H9 (cell line): ENCODE data around the gene NFATC1. TPM values are rescaled to one million over a fixed set of nuclear protein-coding genes. Genes with fewer than 3 reads are reported as not detected.

Experiments
- DNase-seq: peaks from one replicate; pipeline ENCODE4 v3.0.0-alpha.2; 2017
- H2AFZ ChIP-seq: one replicate; pipeline ENCODE4 v1.6.1; 2013; ENCODE audit warnings: mild to moderate bottlenecking, low read length, control low read depth, moderate library complexity
- H2AK5ac ChIP-seq: 2 replicates; pipeline ENCODE4 v1.6.1; 2013; ENCODE audit warnings: low read length, control low read depth, mixed read lengths; ENCODE audit not compliant: insufficient read length
- H2BK120ac ChIP-seq: one replicate; pipeline ENCODE4 v1.6.1; 2013; ENCODE audit warnings: low read depth, mild to moderate bottlenecking, low read length, control low read depth, inconsistent platforms; ENCODE audit not compliant: poor library complexity, severe bottlenecking
- H2BK12ac ChIP-seq: 2 replicates; pipeline ENCODE4 v1.6.1; 2013; ENCODE audit warnings: low read length, control low read depth, mixed read lengths, low read depth; ENCODE audit not compliant: insufficient read length
- H2BK15ac ChIP-seq: 2 replicates; pipeline ENCODE4 v1.6.1; 2013; ENCODE audit warnings: low read depth, low read length, control low read depth
- H2BK20ac ChIP-seq: one replicate; pipeline ENCODE4 v1.6.1; 2013; ENCODE audit warnings: low read depth, mild to moderate bottlenecking, low read length, control low read depth, inconsistent platforms; ENCODE audit not compliant: poor library complexity, severe bottlenecking
- H2BK5ac ChIP-seq: 2 replicates; pipeline ENCODE4 v1.6.1; 2013; ENCODE audit warnings: low read length, control low read depth, mixed read lengths; ENCODE audit not compliant: insufficient read length
- H3K14ac ChIP-seq: 2 replicates; pipeline ENCODE4 v1.6.1; 2013; ENCODE audit warnings: low read length, control low read depth; ENCODE audit not compliant: insufficient read depth
- H3K18ac ChIP-seq: 2 replicates; pipeline ENCODE4 v1.6.1; 2013; ENCODE audit warnings: low read depth, mild to moderate bottlenecking, mixed read lengths, low read length, control low read depth; ENCODE audit not compliant: insufficient read length
- H3K23ac ChIP-seq: 2 replicates; pipeline ENCODE4 v1.6.1; 2013; ENCODE audit warnings: low read length, control low read depth, mixed read lengths, low read depth; ENCODE audit not compliant: insufficient read length
- H3K23me2 ChIP-seq: 2 replicates; pipeline ENCODE4 v1.6.1; 2013; ENCODE audit warnings: low read depth, mild to moderate bottlenecking, mixed read lengths, low read length, control low read depth; ENCODE audit not compliant: insufficient read length, poor library complexity, severe bottlenecking
- H3K27ac ChIP-seq: 2 replicates; pipeline ENCODE4 v1.5.1; 2013; ENCODE audit warnings: low read length, control low read depth, mixed read lengths, low read depth; ENCODE audit not compliant: insufficient read length
- H3K27me3 ChIP-seq: 2 replicates; pipeline ENCODE4 v1.6.1; 2013; ENCODE audit warnings: low read length, control low read depth, inconsistent platforms; ENCODE audit not compliant: insufficient read depth
- H3K4ac ChIP-seq: 2 replicates; pipeline ENCODE4 v1.6.1; 2013; ENCODE audit warnings: low read depth, mild to moderate bottlenecking, control low read depth, inconsistent platforms, low read length, moderate library complexity
- H3K4me1 ChIP-seq: 2 replicates; pipeline ENCODE4 v1.6.1; 2013; ENCODE audit warnings: low read length, control low read depth, inconsistent platforms; ENCODE audit not compliant: insufficient read depth
- H3K4me2 ChIP-seq: 2 replicates; pipeline ENCODE4 v1.6.1; 2013; ENCODE audit warnings: low read length, control low read depth, mixed read lengths; ENCODE audit not compliant: insufficient read length, insufficient read depth
- H3K56ac ChIP-seq: 2 replicates; pipeline ENCODE4 v1.6.1; 2013; ENCODE audit warnings: low read depth, mild to moderate bottlenecking, mixed read lengths, low read length, control low read depth; ENCODE audit not compliant: insufficient read length
- H3K79me1 ChIP-seq: 2 replicates; pipeline ENCODE4 v1.6.1; 2013; ENCODE audit warnings: low read depth, mild to moderate bottlenecking, moderate library complexity, low read length, control low read depth, inconsistent platforms; ENCODE audit not compliant: insufficient read depth, poor library complexity, severe bottlenecking
- H3K79me2 ChIP-seq: 2 replicates; pipeline ENCODE4 v1.6.1; 2013; ENCODE audit warnings: low read length, control low read depth, inconsistent platforms; ENCODE audit not compliant: insufficient read depth
- H3K9ac ChIP-seq: 2 replicates; pipeline ENCODE4 v1.6.1; 2013; ENCODE audit warnings: low read length, control low read depth, mixed read lengths; ENCODE audit not compliant: insufficient read length; ENCODE audit errors: extremely low read depth
- H3K9me3 ChIP-seq: one replicate; pipeline ENCODE4 v1.6.1; 2013; ENCODE audit warnings: low read depth, low read length, inconsistent platforms; ENCODE audit not compliant: control insufficient read depth
- H3T11ph ChIP-seq: one replicate; pipeline ENCODE4 v1.6.1; 2013; ENCODE audit warnings: mild to moderate bottlenecking, low read length, control low read depth, inconsistent platforms
- H4K20me1 ChIP-seq: one replicate; pipeline ENCODE4 v1.6.1; 2013; ENCODE audit not compliant: control insufficient read depth, insufficient read length, insufficient read depth
- H4K5ac ChIP-seq: 2 replicates; pipeline ENCODE4 v1.6.1; 2013; ENCODE audit warnings: low read depth, mild to moderate bottlenecking, mixed read lengths, low read length, control low read depth; ENCODE audit not compliant: insufficient read length
- H4K8ac ChIP-seq: replicated peaks from 2 replicates; pipeline ENCODE4 v1.6.1; 2013; ENCODE audit warnings: low read length, control low read depth, mixed read lengths, low read depth; ENCODE audit not compliant: insufficient read length
- H4K91ac ChIP-seq: 2 replicates; pipeline ENCODE4 v1.6.1; 2013; ENCODE audit warnings: low read depth, mild to moderate bottlenecking, moderate library complexity, mixed read lengths, low read length, control low read depth; ENCODE audit not compliant: insufficient read length
- H3K27ac Mint-ChIP-seq, 3 experiments: 2 replicates in 2 of 3; 3 replicates in 1 of 3; pipeline ENCODE4 v1.8.0; 2020 to 2021; ENCODE audit warnings: mixed read lengths in 3 of 3, mild to moderate bottlenecking in 1 of 3, moderate library complexity in 1 of 3
- H3K27me3 Mint-ChIP-seq: 2 replicates; pipeline ENCODE4 v1.8.0; 2021; ENCODE audit warnings: low read depth, mild to moderate bottlenecking, moderate library complexity, mixed read lengths
- H3K36me3 Mint-ChIP-seq, 3 experiments: 2 replicates in 2 of 3; 3 replicates in 1 of 3; pipeline ENCODE4 v1.8.0; 2020 to 2021; ENCODE audit warnings: low read depth in 3 of 3, mixed read lengths in 3 of 3; ENCODE audit not compliant: insufficient read depth in 1 of 3
- H3K4me1 Mint-ChIP-seq, 2 experiments: 2 replicates each; pipeline ENCODE4 v1.8.0; 2020; ENCODE audit warnings: mixed read lengths in 2 of 2
- H3K4me3 Mint-ChIP-seq, 2 experiments: 2 replicates in 1 of 2; 3 replicates in 1 of 2; pipeline ENCODE4 v1.8.0; 2020 to 2021; ENCODE audit warnings: mild to moderate bottlenecking in 2 of 2, mixed read lengths in 2 of 2, moderate library complexity in 1 of 2
- H3K9me3 Mint-ChIP-seq, 2 experiments: 2 replicates in 1 of 2; 3 replicates in 1 of 2; pipeline ENCODE4 v1.8.0; 2020; ENCODE audit warnings: mild to moderate bottlenecking in 2 of 2, mixed read lengths in 2 of 2, moderate library complexity in 1 of 2
- WGBS: extraction: QIAGEN DNeasy Blood & Tissue Kit; methylation state at CpG from one replicate; pipeline ENCODE4 v1.1.7; 2013; ENCODE audit warnings: missing lambda C conversion rate, low lambda C conversion rate, mixed read lengths; ENCODE audit not compliant: insufficient read length; ENCODE audit errors: extremely low coverage; 5-methylcytosine and 5-hydroxymethylcytosine counted together
- total RNA-seq: library from RNA; stranded (reverse); gene quantifications from 2 replicates; pipeline ENCODE4 v1.2.1, GENCODE V29; 2021
- TF ChIP-seq, protein P1 (sequence below): fragments of 200-600 bp; sonication (generic); conservative IDR thresholded peaks from 3 replicates; pipeline ENCODE4 v1.8.0; 2021; ENCODE audit warnings: antibody characterized with exemption, mild to moderate bottlenecking

The NFATC1 gene
- total RNA-seq, 1 experiment from 2014 or later = 5.5 TPM

DNA sequence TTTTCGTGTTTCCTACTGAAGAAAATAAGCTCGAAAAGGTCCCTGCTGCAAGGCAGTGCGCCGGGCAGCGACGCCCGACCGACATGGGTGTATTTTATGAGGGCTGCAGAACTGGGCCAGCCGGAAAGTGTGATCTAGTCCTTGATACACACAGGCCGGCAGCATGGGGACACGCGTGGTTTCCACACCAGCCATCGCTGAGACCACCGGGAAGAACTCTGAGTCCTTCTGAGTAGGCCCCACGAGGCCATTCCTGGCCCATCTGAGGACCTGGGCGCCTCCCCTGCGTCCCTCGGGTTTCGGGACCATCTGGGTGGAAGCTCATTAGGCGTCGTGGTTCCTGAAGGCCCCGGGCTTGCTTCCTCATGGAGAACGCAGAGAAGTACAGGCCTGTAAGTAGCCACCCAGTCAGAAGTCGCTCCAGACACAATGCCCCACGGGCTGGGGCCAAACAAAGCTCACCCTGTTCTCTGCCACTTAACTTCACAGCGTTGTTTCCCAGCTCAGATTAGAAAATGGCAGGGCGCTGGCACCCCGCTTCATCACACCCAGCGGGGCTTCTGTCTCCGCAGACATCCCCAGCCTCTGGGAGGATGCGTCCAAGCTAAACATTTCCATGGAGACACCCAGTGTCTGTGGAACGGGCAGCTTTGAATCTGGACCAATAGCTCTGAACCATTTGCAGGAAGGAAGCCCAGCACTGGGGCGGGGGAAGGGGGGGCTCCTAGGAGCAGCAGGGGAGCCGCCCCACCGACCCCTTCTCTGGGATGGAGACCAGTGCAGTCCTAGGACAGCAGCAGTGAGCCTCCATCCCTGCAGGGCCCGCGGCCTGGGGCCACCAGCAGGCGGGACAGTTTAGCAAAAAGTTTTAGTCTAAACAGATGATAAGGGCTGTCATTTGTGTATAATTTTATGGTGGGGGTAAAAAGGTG lies 2.4 kb downstream of the NFATC1 start:
- peaks cover 60% of the 10 kb centered on the region for H3K27me3 Mint-ChIP-seq
- H3K23ac ChIP-seq = no peak overlapping the region
- no peak overlapping the region for H3T11ph ChIP-seq
- H3K27ac Mint-ChIP-seq = no peak overlapping the region
- H2BK12ac ChIP-seq = no peak overlapping the region
- H3K9ac ChIP-seq = no peak overlapping the region
- no peak for DNase-seq
- H2BK120ac ChIP-seq = no peak overlapping the region
- no peak overlapping the region for H4K5ac ChIP-seq
- no peak overlapping the region for H2BK5ac ChIP-seq
- H3K36me3 Mint-ChIP-seq = no peaks in the 10 kb centered on the region
- no peak overlapping the region for H3K14ac ChIP-seq
- no peaks in the 10 kb centered on the region for H3K79me1 ChIP-seq
- no CpG with 5 or more reads among the region's 38 CpGs for WGBS
- H3K4me3 Mint-ChIP-seq = peak overlapping the region; percentile 17 to 76; a peak in 4 of 5 replicates
- no peaks in the 10 kb centered on the region for H4K20me1 ChIP-seq
- no peak overlapping the region for H2AFZ ChIP-seq
- no peak overlapping the region for H4K91ac ChIP-seq
- no peak overlapping the region for H3K27ac ChIP-seq
- H4K8ac ChIP-seq = no peak overlapping the region
- H3K4me1 Mint-ChIP-seq = peaks cover 0 to 14% of the 10 kb centered on the region in 2 experiments; a peak in 3 of 4 replicates
- H3K4ac ChIP-seq = no peak overlapping the region
- H3K79me2 ChIP-seq = no peaks in the 10 kb centered on the region
- no peak overlapping the region for H2BK20ac ChIP-seq
- no peak overlapping the region for H3K4me2 ChIP-seq
- no peaks in the 10 kb centered on the region; a peak in 1 of 5 replicates for H3K9me3 Mint-ChIP-seq
- peaks cover 13% of the 10 kb centered on the region for H3K23me2 ChIP-seq
- H3K4me1 ChIP-seq = no peaks in the 10 kb centered on the region
- H3K27me3 ChIP-seq = peaks cover 41% of the 10 kb centered on the region
- H2BK15ac ChIP-seq = no peak overlapping the region
- TF ChIP-seq, protein P1, sequence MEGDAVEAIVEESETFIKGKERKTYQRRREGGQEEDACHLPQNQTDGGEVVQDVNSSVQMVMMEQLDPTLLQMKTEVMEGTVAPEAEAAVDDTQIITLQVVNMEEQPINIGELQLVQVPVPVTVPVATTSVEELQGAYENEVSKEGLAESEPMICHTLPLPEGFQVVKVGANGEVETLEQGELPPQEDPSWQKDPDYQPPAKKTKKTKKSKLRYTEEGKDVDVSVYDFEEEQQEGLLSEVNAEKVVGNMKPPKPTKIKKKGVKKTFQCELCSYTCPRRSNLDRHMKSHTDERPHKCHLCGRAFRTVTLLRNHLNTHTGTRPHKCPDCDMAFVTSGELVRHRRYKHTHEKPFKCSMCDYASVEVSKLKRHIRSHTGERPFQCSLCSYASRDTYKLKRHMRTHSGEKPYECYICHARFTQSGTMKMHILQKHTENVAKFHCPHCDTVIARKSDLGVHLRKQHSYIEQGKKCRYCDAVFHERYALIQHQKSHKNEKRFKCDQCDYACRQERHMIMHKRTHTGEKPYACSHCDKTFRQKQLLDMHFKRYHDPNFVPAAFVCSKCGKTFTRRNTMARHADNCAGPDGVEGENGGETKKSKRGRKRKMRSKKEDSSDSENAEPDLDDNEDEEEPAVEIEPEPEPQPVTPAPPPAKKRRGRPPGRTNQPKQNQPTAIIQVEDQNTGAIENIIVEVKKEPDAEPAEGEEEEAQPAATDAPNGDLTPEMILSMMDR = no peak
- H3K9me3 ChIP-seq = no peaks in the 10 kb centered on the region
- H2AK5ac ChIP-seq = no peak overlapping the region
- H3K56ac ChIP-seq = no peak overlapping the region
- no peak overlapping the region for H3K18ac ChIP-seq
